Measurements from ENCODE around the gene ANKRD22. TPM values are rescaled to one million over a fixed set of nuclear protein-coding genes. Genes with fewer than 3 reads are reported as not detected.
A peak's percentile ranks its signal among the peaks of the same experiment; 100 is the strongest.

ANKRD22 gene
- total RNA-seq, 4 donors from 2014 or later = 0.96 TPM; not detected in 3

- ATAC-seq = no peak
- Histone ChIP-seq H3K27me3 (no peaks in the 10 kb centered on the region), H3K27ac (no peak overlapping the region), H3K36me3 (no peaks in the 10 kb centered on the region), H3K4me1 (no peaks in the 10 kb centered on the region), H3K4me3 (no peak overlapping the region), H3K9me3 (no peaks in the 10 kb centered on the region)
- TF ChIP-seq POLR2A (IDR thresholded peaks at IDR 0.05) (no peak), EP300 (IDR thresholded peaks at IDR 0.05) (no peak), CTCF (IDR thresholded peaks at IDR 0.05) (no peak), POLR2AphosphoS5 (IDR thresholded peaks at IDR 0.05) (no peak)
- WGBS, 2 donors (ENCODE audit: low coverage in 1 of 2) = 46 to 51% methylated on average over 3 of the region's 3 CpGs
Measured at GRCh38 chr10:88854684-88855083, 3.0 kb upstream of the ANKRD22 start.

GRCh38 chr10:88853155-88853881 is 1.7 kb upstream of the ANKRD22 start:
- Histone ChIP-seq H3K4me3 (no peak overlapping the region), H3K4me1 (no peaks in the 10 kb centered on the region), H3K27ac (no peak overlapping the region), H3K9me3 (no peaks in the 10 kb centered on the region), H3K27me3 (no peaks in the 10 kb centered on the region), H3K36me3 (no peaks in the 10 kb centered on the region)
- no peak for TF ChIP-seq POLR2AphosphoS5 (IDR thresholded peaks at IDR 0.05)
- TF ChIP-seq EP300 (IDR thresholded peaks at IDR 0.05) = no peak
- TF ChIP-seq CTCF (IDR thresholded peaks at IDR 0.05) = no peak
- TF ChIP-seq POLR2A (IDR thresholded peaks at IDR 0.05) = no peak
- peak; percentile 25 for ATAC-seq
- 63 to 82% methylated on average over 3 to 4 of the region's 4 CpGs for WGBS, 2 donors (ENCODE audit: low coverage in 1 of 2)

GRCh38 chr10:88852327-88852726 is 683 bp upstream of the ANKRD22 start:
- H3K9me3 ChIP-seq = no peaks in the 10 kb centered on the region
- no peak overlapping the region for H3K4me3 ChIP-seq
- no peaks in the 10 kb centered on the region for H3K27me3 ChIP-seq
- H3K4me1 ChIP-seq = no peaks in the 10 kb centered on the region
- 86 to 94% methylated on average over 4 of the region's 4 CpGs for WGBS, 2 donors (ENCODE audit: low coverage in 1 of 2)
- H3K36me3 ChIP-seq = no peaks in the 10 kb centered on the region
- no peak overlapping the region for H3K27ac ChIP-seq
- no peak for ATAC-seq
- TF ChIP-seq CTCF (IDR thresholded peaks at IDR 0.05) (no peak), POLR2A (IDR thresholded peaks at IDR 0.05) (no peak), EP300 (IDR thresholded peaks at IDR 0.05) (no peak), POLR2AphosphoS5 (IDR thresholded peaks at IDR 0.05) (no peak)

- H3K9me3 ChIP-seq = no peaks in the 10 kb centered on the region
- no peak overlapping the region for H3K27ac ChIP-seq
- H3K4me3 ChIP-seq = no peak overlapping the region
- no peaks in the 10 kb centered on the region for H3K27me3 ChIP-seq
- 67 to 81% methylated on average over 1 of the region's 1 CpG for WGBS, 2 donors (ENCODE audit: low coverage in 1 of 2)
- H3K36me3 ChIP-seq = no peaks in the 10 kb centered on the region
- H3K4me1 ChIP-seq = no peaks in the 10 kb centered on the region
- ATAC-seq = no peak
- no peak for TF ChIP-seq CTCF (IDR thresholded peaks at IDR 0.05)
- no peak for TF ChIP-seq EP300 (IDR thresholded peaks at IDR 0.05)
- TF ChIP-seq POLR2A (IDR thresholded peaks at IDR 0.05) = no peak
- TF ChIP-seq POLR2AphosphoS5 (IDR thresholded peaks at IDR 0.05) = no peak
Measured at GRCh38 chr10:88850712-88851111, 932 bp downstream of the ANKRD22 start.

GRCh38 chr10:88849234-88849633 is 2.4 kb downstream of the ANKRD22 start:
- no peak for ATAC-seq
- Histone ChIP-seq H3K36me3 (no peaks in the 10 kb centered on the region), H3K27me3 (no peaks in the 10 kb centered on the region), H3K9me3 (no peaks in the 10 kb centered on the region), H3K27ac (no peak overlapping the region), H3K4me3 (no peak overlapping the region), H3K4me1 (no peaks in the 10 kb centered on the region)
- TF ChIP-seq EP300 (IDR thresholded peaks at IDR 0.05) = no peak
- no peak for TF ChIP-seq CTCF (IDR thresholded peaks at IDR 0.05)
- TF ChIP-seq POLR2A (IDR thresholded peaks at IDR 0.05) = no peak
- no peak for TF ChIP-seq POLR2AphosphoS5 (IDR thresholded peaks at IDR 0.05)
- 100% methylated on average over 1 of the region's 1 CpG for WGBS, 2 donors (ENCODE audit: low coverage in 1 of 2)

Data from gastroesophageal sphincter (tissue), 4 donors.